AG04449 (cell line): ENCODE measurements around the gene LGALSL.

ENCODE experiments used
- CTCF ChIA-PET: fragments of 350-600 bp; formaldehyde crosslinking; extraction: SDS; loops from one replicate; lab custom pipeline; 2021; ENCODE audit warnings: antibody characterized with exemption; lab: Yijun Ruan, JAX
- POLR2A ChIA-PET: fragments of 400-600, 350-600 bp; formaldehyde crosslinking; extraction: SDS; loops from one replicate; lab custom pipeline; 2020; ENCODE audit warnings: antibody characterized with exemption, inconsistent platforms; lab: Yijun Ruan, JAX
- DNase-seq: peaks from one replicate; pipeline ENCODE4 v3.0.0-alpha.2; 2010; ENCODE audit warnings: low read depth, low spot score
- H3K4me3 ChIP-seq: 2 replicates; pipeline ENCODE4 v1.5.1; 2011; ENCODE audit warnings: low read depth, mild to moderate bottlenecking, control low read depth, low read length
- TF ChIP-seq, protein P1 (sequence below): IDR thresholded peaks from one replicate; pipeline ENCODE4 v1.5.1; 2011; ENCODE audit warnings: mild to moderate bottlenecking, moderate library complexity, low read length, control low read depth, inconsistent platforms; ENCODE audit not compliant: insufficient read depth; ENCODE audit errors: missing control alignments

The LGALSL gene

GRCh38 chr2:64453770-64454385 is at the start of gene LGALSL:
TSS of gene LGALSL (plus strand) at chr2:64454162. CDS start at chr2:64454546, 384 bp downstream.
- ChIA-PET POLR2A (no interaction called here), CTCF (interaction anchor here (0.9 to 1.9 kb wide), 2 partner anchors 34 to 69 kb away, joined by 4 to 7 read pairs; no protein-coding TSS in a partner anchor)
- TF ChIP-seq, protein P1, sequence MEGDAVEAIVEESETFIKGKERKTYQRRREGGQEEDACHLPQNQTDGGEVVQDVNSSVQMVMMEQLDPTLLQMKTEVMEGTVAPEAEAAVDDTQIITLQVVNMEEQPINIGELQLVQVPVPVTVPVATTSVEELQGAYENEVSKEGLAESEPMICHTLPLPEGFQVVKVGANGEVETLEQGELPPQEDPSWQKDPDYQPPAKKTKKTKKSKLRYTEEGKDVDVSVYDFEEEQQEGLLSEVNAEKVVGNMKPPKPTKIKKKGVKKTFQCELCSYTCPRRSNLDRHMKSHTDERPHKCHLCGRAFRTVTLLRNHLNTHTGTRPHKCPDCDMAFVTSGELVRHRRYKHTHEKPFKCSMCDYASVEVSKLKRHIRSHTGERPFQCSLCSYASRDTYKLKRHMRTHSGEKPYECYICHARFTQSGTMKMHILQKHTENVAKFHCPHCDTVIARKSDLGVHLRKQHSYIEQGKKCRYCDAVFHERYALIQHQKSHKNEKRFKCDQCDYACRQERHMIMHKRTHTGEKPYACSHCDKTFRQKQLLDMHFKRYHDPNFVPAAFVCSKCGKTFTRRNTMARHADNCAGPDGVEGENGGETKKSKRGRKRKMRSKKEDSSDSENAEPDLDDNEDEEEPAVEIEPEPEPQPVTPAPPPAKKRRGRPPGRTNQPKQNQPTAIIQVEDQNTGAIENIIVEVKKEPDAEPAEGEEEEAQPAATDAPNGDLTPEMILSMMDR, result no peak
- H3K4me3 ChIP-seq, result peak within 1 kb of the TSS; percentile 62
- DNase-seq, result no peak

DNA sequence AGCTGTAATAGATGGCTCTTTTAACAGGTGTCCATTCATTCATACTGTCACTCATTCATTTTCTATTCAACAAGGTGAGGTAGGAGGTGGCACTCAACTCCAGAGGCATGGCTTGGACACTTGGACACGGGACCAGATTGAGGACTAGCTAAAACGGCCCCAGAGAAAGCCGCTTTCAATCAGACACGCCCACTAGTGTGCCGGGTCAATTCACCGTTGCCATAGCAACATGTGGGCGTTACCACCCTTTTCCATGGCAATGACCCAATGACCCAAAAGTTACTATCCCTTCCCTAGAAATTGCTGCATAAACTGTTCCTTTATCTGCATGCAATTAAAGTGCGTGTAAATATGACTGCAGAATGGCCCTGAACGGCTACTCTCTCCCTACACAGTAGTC is 49.2 kb upstream of the LGALSL start:
- H3K4me3 ChIP-seq, result no peak overlapping the region
- CTCF ChIA-PET, result no interaction called here
- TF ChIP-seq, protein P1, result no peak
- no peak for DNase-seq
- POLR2A ChIA-PET, result no interaction called here

GRCh38 chr2:64405581-64406406 is 48.2 kb upstream of the LGALSL start:
- DNase-seq, result peak; percentile 10
- POLR2A ChIA-PET, result interaction anchor here (1.2 kb wide), 1 partner anchor 9 kb away, joined by 3 read pairs; no protein-coding TSS in a partner anchor
- CTCF ChIA-PET, result interaction anchor here (1.0 kb wide), 1 partner anchor 75 kb away, joined by 4 read pairs; no protein-coding TSS in a partner anchor
- TF ChIP-seq, protein P1, result no peak
- no peak overlapping the region for H3K4me3 ChIP-seq

GRCh38 chr2:64406407-64406774 is 47.6 kb upstream of the LGALSL start:
- TF ChIP-seq, protein P1, result no peak
- CTCF ChIA-PET, result interaction anchor here (1.0 kb wide), 1 partner anchor 76 kb away, joined by 4 read pairs; no protein-coding TSS in a partner anchor
- POLR2A ChIA-PET, result interaction anchor here (0.7 to 1.2 kb wide), 2 partner anchors 9 to 10 kb away, joined by 3 read pairs; no protein-coding TSS in a partner anchor
- DNase-seq, result no peak
- no peak overlapping the region for H3K4me3 ChIP-seq

GRCh38 chr2:64408031-64408430 is 45.9 kb upstream of the LGALSL start:
- POLR2A ChIA-PET, result no interaction called here
- TF ChIP-seq, protein P1, result no peak
- DNase-seq, result no peak
- CTCF ChIA-PET, result no interaction called here
- H3K4me3 ChIP-seq, result no peak overlapping the region

GRCh38 chr2:64410671-64411070 is 43.3 kb upstream of the LGALSL start:
- POLR2A ChIA-PET, result no interaction called here
- no peak for DNase-seq
- TF ChIP-seq, protein P1, result no peak
- CTCF ChIA-PET, result interaction anchor here (0.7 to 1.3 kb wide), 2 partner anchors 16 to 78 kb away, joined by 3 read pairs; no protein-coding TSS in a partner anchor
- no peak overlapping the region for H3K4me3 ChIP-seq
